Endothelial cell (in vitro differentiated cells): Measurements from ENCODE around the gene ZNF317. TPM values are rescaled to one million over a fixed set of nuclear protein-coding genes. Genes with fewer than 3 reads are reported as not detected.

Experiments
- DNase-seq: peaks from one replicate; pipeline ENCODE4 v3.0.0; 2021; ENCODE audit warnings: low spot score
- H3K27ac Mint-ChIP-seq: one replicate; pipeline ENCODE4 v1.8.0; 2021; ENCODE audit warnings: mixed read lengths, inconsistent platforms; ENCODE audit not compliant: unreplicated experiment
- H3K27me3 Mint-ChIP-seq: one replicate; pipeline ENCODE4 v1.8.0; 2021; ENCODE audit warnings: mild to moderate bottlenecking, moderate library complexity, mixed read lengths, inconsistent platforms; ENCODE audit not compliant: unreplicated experiment
- H3K36me3 Mint-ChIP-seq: one replicate; pipeline ENCODE4 v1.8.0; 2021; ENCODE audit warnings: mild to moderate bottlenecking, low read depth, mixed read lengths, inconsistent platforms; ENCODE audit not compliant: unreplicated experiment
- H3K4me1 Mint-ChIP-seq: one replicate; pipeline ENCODE4 v1.8.0; 2021; ENCODE audit warnings: mild to moderate bottlenecking, mixed read lengths, inconsistent platforms; ENCODE audit not compliant: unreplicated experiment
- H3K4me3 Mint-ChIP-seq: one replicate; pipeline ENCODE4 v1.8.0; 2021; ENCODE audit warnings: mild to moderate bottlenecking, mixed read lengths, inconsistent platforms; ENCODE audit not compliant: unreplicated experiment
- H3K9me3 Mint-ChIP-seq: one replicate; pipeline ENCODE4 v1.8.0; 2021; ENCODE audit warnings: mixed read lengths, inconsistent platforms; ENCODE audit not compliant: unreplicated experiment
- total RNA-seq: library from RNA; stranded (reverse); fragmentation: NEBNext Ultra II Directional; extraction: Animal tissue kit (Norgen Biotek cat#: 25700); gene quantifications from one replicate; pipeline ENCODE4 v1.2.1, GENCODE V29; 2021; ENCODE audit not compliant: unreplicated experiment
- TF ChIP-seq, protein P1 (sequence below): fragments of 200-600 bp; sonication (generic); IDR thresholded peaks from one replicate; pipeline ENCODE4 v1.5.0; 2021; ENCODE audit warnings: antibody characterized with exemption; ENCODE audit not compliant: unreplicated experiment

ZNF317 gene
- total RNA-seq, 1 donor from 2014 or later = 27.1 TPM

DNA sequence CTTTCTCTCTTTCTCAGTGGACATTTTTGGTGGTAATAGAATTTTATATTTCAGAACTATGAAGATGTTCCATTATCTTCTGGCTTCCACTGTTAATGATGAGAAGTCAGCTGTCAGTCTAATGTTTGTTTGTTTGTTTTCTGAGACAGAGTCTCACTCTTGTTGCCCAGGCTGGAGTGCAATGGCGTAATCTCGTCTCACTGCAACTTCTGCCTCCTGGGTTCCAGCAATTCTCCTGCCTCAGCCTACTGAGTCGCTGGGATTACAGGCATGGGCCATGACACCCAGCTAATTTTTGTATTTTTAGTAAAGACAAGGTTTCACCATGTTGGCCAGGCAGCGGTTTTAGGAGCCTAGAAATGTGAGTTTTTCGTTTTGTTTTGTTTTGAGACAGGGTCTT is 4.7 kb downstream of the ZNF317 start:
- H3K36me3 Mint-ChIP-seq = peaks cover 35% of the 10 kb centered on the region
- H3K9me3 Mint-ChIP-seq = peaks cover 31% of the 10 kb centered on the region
- no peak for DNase-seq
- no peak overlapping the region for H3K4me3 Mint-ChIP-seq
- peaks cover 4% of the 10 kb centered on the region for H3K27me3 Mint-ChIP-seq
- H3K4me1 Mint-ChIP-seq = peaks cover 11% of the 10 kb centered on the region
- TF ChIP-seq, protein P1, sequence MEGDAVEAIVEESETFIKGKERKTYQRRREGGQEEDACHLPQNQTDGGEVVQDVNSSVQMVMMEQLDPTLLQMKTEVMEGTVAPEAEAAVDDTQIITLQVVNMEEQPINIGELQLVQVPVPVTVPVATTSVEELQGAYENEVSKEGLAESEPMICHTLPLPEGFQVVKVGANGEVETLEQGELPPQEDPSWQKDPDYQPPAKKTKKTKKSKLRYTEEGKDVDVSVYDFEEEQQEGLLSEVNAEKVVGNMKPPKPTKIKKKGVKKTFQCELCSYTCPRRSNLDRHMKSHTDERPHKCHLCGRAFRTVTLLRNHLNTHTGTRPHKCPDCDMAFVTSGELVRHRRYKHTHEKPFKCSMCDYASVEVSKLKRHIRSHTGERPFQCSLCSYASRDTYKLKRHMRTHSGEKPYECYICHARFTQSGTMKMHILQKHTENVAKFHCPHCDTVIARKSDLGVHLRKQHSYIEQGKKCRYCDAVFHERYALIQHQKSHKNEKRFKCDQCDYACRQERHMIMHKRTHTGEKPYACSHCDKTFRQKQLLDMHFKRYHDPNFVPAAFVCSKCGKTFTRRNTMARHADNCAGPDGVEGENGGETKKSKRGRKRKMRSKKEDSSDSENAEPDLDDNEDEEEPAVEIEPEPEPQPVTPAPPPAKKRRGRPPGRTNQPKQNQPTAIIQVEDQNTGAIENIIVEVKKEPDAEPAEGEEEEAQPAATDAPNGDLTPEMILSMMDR = no peak
- H3K27ac Mint-ChIP-seq = no peak overlapping the region

DNA sequence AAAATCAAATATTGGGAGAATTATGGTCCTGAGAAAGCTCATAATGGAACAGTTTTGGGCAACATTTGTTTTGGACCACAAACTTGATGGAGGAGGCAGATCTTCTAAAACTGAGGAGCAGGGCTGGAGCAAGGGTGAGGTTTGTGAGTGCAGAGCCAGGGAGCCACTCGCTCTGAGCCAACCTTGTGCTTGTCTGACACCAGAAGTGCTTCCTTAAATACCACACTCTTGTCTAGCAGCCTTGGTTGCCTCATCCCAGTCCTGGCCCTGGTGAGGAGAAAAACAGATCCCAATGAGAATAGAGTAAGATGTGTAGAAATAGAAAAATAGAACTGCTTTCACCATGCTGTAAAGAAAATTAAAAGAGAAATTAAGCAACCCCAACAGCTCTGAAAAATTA is 6.7 kb downstream of the ZNF317 start:
- TF ChIP-seq, protein P1 = no peak
- Mint-ChIP-seq H3K27ac (no peak overlapping the region), H3K4me1 (no peaks in the 10 kb centered on the region), H3K4me3 (peak overlapping the region; percentile 69), H3K36me3 (peaks cover 53% of the 10 kb centered on the region), H3K27me3 (peaks cover 2% of the 10 kb centered on the region), H3K9me3 (peaks cover 37% of the 10 kb centered on the region)
- DNase-seq = no peak

DNA sequence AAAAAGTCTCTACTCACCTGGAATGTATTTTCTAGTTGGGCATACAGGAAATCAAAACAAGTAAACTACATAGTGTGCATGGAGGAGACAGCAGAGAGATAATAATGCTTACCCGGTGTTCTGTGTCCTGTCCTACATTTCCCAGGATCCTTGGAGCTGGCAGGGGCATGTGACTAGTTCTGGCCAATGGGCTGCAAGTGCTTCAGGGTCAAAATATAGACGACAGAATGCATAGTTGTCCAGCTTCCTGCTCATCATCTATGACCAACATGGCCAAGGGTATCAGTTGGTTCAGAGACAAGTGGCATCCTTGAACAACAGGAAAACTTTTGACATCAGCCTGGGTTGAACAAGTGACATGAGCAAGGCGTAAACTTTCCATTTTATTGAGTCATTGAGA is 8.5 kb downstream of the ZNF317 start:
- no peak overlapping the region for H3K27ac Mint-ChIP-seq
- no peak for DNase-seq
- peaks cover 48% of the 10 kb centered on the region for H3K9me3 Mint-ChIP-seq
- peak overlapping the region; percentile 85 for H3K4me3 Mint-ChIP-seq
- peaks cover 68% of the 10 kb centered on the region for H3K36me3 Mint-ChIP-seq
- peaks cover 7% of the 10 kb centered on the region for H3K27me3 Mint-ChIP-seq
- TF ChIP-seq, protein P1 = no peak
- no peaks in the 10 kb centered on the region for H3K4me1 Mint-ChIP-seq

DNA sequence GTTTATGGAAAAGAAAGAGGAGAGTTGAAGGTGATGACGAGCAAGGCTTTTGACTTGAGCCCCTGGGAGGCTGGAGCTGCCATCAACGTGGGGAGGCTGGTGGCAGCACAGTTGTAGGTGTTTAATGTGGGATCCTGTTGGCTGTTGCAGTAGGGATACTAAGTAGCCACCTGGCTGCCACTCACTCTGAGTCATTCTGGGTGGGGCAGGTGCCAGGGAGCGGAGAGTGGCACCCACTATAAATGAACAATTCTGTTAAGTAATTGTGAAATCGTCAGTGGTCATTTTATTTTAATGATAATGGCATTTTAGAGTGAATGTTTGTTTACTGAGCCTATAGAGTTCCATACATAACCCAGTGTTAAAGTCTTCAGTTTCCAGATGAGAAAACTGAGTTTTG is 9.8 kb downstream of the ZNF317 start:
- H3K27me3 Mint-ChIP-seq = peaks cover 11% of the 10 kb centered on the region
- H3K36me3 Mint-ChIP-seq = peaks cover 79% of the 10 kb centered on the region
- peak overlapping the region; percentile 66 for H3K4me3 Mint-ChIP-seq
- peaks cover 53% of the 10 kb centered on the region for H3K9me3 Mint-ChIP-seq
- no peaks in the 10 kb centered on the region for H3K4me1 Mint-ChIP-seq
- H3K27ac Mint-ChIP-seq = no peak overlapping the region
- TF ChIP-seq, protein P1 = no peak
- DNase-seq = no peak

DNA sequence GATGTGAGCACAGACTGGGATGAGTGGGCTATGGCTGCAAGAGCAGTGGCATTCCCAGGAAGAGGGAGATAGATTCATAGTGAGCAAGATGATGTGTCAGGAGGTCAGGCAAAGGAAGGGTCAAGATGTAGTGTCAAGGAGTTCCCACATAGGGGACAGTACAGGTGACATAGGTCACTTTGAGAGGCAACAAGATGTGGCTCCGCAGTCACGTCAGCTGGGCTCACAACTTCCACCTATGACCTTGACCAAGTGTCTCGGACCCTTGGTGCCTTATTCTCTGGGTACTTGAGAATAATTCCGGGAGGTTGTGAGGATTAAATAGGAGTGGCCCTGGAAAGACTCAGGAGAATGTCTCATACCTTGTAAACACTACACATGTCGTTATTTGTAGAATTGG is 10.5 kb downstream of the ZNF317 start:
- Mint-ChIP-seq H3K9me3 (peaks cover 55% of the 10 kb centered on the region), H3K36me3 (peaks cover 82% of the 10 kb centered on the region), H3K27ac (no peak overlapping the region), H3K4me3 (peak overlapping the region; percentile 48), H3K4me1 (no peaks in the 10 kb centered on the region), H3K27me3 (peaks cover 14% of the 10 kb centered on the region)
- no peak for DNase-seq
- TF ChIP-seq, protein P1 = no peak
